ENCODE data around the gene SLC2A11. TPM values are rescaled to one million over a fixed set of nuclear protein-coding genes. Genes with fewer than 3 reads are reported as not detected.

The SLC2A11 gene, protein sequence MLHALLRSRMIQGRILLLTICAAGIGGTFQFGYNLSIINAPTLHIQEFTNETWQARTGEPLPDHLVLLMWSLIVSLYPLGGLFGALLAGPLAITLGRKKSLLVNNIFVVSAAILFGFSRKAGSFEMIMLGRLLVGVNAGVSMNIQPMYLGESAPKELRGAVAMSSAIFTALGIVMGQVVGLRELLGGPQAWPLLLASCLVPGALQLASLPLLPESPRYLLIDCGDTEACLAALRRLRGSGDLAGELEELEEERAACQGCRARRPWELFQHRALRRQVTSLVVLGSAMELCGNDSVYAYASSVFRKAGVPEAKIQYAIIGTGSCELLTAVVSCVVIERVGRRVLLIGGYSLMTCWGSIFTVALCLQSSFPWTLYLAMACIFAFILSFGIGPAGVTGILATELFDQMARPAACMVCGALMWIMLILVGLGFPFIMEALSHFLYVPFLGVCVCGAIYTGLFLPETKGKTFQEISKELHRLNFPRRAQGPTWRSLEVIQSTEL
- 1 to 10 TPM; 6.3 to 8.1 TPM for total RNA-seq

DNA sequence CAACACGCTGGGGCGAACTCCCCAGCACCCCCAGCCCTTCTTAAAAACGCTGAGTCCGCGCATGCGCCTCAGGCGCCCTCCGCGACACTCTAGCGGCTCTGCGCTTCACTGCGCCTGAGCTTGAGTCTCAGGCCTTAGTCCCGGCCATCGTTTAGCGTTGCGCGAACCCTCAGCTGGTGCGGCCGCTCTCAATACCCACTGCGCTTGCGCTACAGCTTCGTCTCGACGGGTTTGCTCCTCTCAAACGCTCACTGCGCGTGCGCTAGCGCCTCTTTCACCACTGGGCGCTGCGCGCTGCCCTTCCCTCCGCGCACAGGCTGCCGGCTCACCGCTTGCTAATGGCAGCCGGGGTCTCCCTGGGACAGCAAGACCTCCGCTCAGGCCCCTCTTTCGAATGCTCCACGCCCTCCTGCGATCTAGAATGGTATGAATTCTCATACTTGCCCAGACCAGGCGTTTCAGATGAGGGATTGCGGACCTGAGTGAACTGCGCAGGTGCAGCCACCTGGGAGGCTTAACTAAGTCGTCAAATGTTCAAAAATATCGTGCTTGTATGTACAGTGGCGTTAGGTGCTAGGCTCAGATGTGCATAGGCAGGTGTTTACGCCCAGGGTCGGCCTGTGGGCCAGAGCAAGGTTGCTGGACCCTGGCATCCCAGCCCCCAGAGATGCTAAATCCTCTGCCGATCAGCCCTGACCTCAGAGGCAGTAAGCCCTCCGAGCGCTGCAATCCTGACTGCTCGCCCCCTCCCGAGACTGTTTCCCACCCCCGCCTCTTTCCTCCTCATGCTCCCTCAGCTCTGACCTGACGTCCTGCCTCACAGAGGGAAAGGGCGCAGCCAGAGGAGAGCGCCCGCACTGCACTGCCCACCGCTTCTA is at the start of gene SLC2A11:
Gene SLC2A11, plus strand, starts transcription at position 270 of the 878 bp plus-strand sequence. Its CDS starts 125 bp downstream, at position 395.
- ATAC-seq (peak; percentile 95 to 97), DNase-seq (ENCODE audit: low spot score in 2 of 2) (peak; percentile 90 to 96)
- H3K36me3 Mint-ChIP-seq, result no peaks in the 10 kb centered on the region
- peak within 1 kb of the TSS; percentile 82 to 87 for H3K27ac Mint-ChIP-seq
- no peaks in the 10 kb centered on the region for H3K9me3 Mint-ChIP-seq

DNA sequence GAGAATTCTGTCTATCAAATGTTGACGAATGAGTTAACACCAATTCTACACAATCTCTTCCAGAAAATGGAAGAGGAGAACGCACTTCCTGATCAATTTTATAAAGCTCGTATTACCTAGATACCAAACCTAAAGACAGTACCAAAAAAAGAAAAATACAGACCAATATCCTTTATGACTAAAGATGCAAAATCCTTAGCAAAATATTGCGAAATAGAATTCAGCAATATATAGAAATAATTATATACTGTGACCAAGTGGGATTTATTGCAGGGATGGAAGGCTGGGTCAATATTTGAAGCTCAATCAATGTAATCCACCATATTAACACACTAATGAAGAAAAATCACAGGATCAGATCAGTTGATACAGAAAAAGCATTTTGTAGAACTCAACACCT is 45.3 kb upstream of the SLC2A11 start:
- peak overlapping the region in 1 of 2 donors; percentile 67 for H3K27ac Mint-ChIP-seq
- no peak for ATAC-seq
- H3K36me3 Mint-ChIP-seq, result peaks cover 0 to 21% of the 10 kb centered on the region in 2 donors
- DNase-seq (ENCODE audit: low spot score in 2 of 2), result no peak
- H3K9me3 Mint-ChIP-seq, result no peaks in the 10 kb centered on the region

DNA sequence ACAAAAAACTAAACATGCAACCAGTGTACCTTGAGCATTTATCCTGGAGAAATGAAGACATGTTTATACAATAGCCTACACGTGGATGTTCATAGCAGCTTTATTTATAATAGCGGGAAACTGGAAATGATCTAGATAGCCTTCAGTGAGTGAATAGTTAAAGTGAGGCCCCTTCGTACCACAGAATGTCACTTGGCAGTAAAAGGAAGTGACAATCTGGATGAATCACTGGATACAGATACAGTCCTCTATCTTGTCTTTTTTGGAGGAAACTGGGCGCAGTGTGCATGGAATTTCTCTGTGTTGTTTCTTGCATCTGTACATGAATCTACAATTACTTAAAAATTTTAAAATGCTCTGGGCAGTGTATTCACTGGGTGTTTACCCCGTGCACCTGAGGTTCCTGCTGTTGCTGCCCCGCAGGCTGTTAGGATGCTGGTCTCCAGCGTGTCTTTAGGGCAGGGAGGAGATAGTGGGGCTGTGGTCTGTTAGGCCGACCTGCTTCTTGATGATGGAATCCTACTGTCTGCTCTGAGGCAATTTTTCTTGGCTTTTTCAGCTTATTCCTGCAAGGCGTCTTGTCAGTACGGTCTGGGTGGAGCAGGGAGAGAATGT is 42.0 kb upstream of the SLC2A11 start:
- Mint-ChIP-seq H3K9me3 (no peaks in the 10 kb centered on the region), H3K27ac (peak overlapping the region in 1 of 2 donors; percentile 74), H3K36me3 (peaks cover 0 to 21% of the 10 kb centered on the region in 2 donors)
- no peak for DNase-seq (ENCODE audit: low spot score in 2 of 2)
- ATAC-seq, result no peak

DNA sequence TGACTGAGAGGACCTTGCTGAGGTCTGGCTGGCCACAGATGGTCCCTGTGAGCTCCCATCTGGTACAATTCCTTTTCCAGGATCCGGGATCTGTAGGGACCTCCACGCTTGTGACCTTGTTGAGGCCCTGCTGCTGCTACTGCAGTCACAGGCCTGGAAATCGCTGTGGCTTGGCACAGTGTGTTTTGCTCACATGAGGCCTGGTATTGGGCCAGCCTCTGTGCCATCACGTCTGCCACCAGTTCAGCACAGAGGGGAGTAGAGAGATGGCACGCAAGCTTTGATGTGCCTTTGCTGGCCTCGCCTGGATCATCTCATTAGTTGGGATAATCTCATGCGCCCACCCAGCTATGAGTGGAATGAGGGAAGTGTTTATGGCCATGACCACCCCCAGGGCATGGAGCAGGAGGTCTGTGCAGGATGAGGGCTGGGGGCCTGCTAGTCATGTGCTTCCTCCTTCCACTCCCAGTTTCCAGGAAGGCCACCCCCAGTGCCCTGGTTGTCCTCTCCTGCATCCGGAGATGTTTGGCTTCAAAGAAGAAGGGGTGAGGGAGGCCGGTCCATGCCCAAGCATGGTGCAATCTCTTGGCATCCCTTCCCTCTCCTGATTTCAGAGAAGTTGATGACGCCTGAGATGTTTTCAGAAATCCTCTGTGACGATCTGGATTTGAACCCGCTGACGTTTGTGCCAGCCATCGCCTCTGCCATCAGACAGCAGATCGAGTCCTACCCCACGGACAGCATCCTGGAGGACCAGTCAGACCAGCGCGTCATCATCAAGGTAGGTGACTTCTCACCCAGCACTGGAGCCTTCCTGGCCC is 41.3 kb upstream of the SLC2A11 start:
- no peak for DNase-seq (ENCODE audit: low spot score in 2 of 2)

GRCh38 chr22:23817146-23817545 is 40.5 kb upstream of the SLC2A11 start:
- ATAC-seq, result no peak
- Mint-ChIP-seq H3K9me3 (no peaks in the 10 kb centered on the region), H3K27ac (no peak overlapping the region), H3K36me3 (peaks cover 0 to 17% of the 10 kb centered on the region in 2 donors)
- DNase-seq (ENCODE audit: low spot score in 2 of 2), result no peak

More for the DNA sequence above, 41.3 kb upstream of the SLC2A11 start:
- Mint-ChIP-seq H3K36me3 (peaks cover 0 to 20% of the 10 kb centered on the region in 2 donors), H3K27ac (peak overlapping the region in 1 of 2 donors; percentile 74), H3K9me3 (no peaks in the 10 kb centered on the region)
- no peak for ATAC-seq

- no peaks in the 10 kb centered on the region for H3K9me3 Mint-ChIP-seq
- ATAC-seq, result no peak
These were observed 39.1 kb upstream of the SLC2A11 start for GRCh38 chr22:23818541-23818940.

DNA sequence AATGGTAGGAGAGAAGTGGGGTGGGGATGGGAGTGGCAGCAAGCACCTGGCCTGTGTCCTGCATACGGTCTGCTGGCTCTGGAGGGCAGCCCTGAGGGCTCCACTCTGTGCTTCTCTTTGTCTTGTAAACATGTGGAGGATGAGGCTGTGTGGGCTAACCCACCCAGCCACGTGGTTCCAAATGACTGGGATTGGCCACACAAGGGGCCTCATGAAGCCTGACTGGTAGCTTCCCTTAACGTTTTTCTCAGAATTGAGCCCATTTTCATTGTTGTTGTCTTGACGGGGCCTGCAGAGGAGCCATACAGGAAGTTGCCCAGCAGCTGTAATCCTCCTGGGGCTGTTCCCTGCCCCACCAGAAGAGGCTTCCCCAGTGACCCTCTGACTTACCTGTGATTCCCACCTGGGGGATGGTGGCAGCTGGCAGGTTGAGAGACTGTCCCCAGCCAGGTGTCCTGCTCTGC is 36.9 kb upstream of the SLC2A11 start:
- Mint-ChIP-seq H3K36me3 (peaks cover 0 to 15% of the 10 kb centered on the region in 2 donors), H3K9me3 (no peaks in the 10 kb centered on the region), H3K27ac (peak overlapping the region; percentile 21 to 74)
- peak in 1 of 2 donors; percentile 67 for ATAC-seq
- no peak for DNase-seq (ENCODE audit: low spot score in 2 of 2)

More at GRCh38 chr22:23818541-23818940, 39.1 kb upstream of the SLC2A11 start:
- Mint-ChIP-seq H3K27ac (peak overlapping the region in 1 of 2 donors; percentile 44), H3K36me3 (peaks cover 0 to 17% of the 10 kb centered on the region in 2 donors)
- DNase-seq (ENCODE audit: low spot score in 2 of 2), result no peak

DNA sequence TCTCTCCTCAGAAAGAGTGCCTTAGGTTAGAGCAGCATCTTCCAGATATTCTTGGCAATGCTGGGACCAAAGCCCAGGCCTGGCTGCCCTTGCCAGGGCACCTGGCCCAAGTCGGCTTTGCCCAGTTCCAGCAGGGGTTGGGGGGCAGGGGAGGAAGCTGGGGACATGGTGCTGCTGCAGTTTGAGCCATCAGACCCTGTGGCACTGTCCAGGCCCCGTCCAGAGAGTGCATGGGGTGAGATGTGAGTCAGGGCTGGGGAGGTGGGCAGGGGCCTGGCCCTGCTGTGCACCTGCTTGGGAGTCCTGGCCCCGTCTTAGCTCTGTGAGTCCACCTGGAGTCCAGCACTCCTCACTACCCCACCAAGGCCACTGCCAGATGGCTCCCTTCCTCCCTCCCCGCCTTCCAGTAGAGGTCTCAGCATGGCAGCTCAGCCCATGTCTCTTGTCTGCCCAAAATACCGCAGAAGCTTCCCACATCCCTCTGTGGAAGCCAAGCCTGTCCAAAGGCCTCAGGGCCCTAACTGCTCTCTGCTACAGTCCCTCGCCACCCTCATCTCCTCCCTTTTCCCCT is 35.5 kb upstream of the SLC2A11 start:
- Mint-ChIP-seq H3K9me3 (no peaks in the 10 kb centered on the region), H3K36me3 (peaks cover 0 to under 1% of the 10 kb centered on the region in 2 donors)

GRCh38 chr22:23823331-23823791 is 34.3 kb upstream of the SLC2A11 start:
- peak overlapping the region; percentile 25 to 87 for H3K27ac Mint-ChIP-seq
- no peaks in the 10 kb centered on the region for H3K9me3 Mint-ChIP-seq
- ATAC-seq (no peak), DNase-seq (ENCODE audit: low spot score in 2 of 2) (no peak)
- H3K36me3 Mint-ChIP-seq, result no peaks in the 10 kb centered on the region

More for the DNA sequence above, 35.5 kb upstream of the SLC2A11 start:
- ATAC-seq, result no peak
- DNase-seq (ENCODE audit: low spot score in 2 of 2), result no peak
- peak overlapping the region; percentile 69 to 87 for H3K27ac Mint-ChIP-seq

DNA sequence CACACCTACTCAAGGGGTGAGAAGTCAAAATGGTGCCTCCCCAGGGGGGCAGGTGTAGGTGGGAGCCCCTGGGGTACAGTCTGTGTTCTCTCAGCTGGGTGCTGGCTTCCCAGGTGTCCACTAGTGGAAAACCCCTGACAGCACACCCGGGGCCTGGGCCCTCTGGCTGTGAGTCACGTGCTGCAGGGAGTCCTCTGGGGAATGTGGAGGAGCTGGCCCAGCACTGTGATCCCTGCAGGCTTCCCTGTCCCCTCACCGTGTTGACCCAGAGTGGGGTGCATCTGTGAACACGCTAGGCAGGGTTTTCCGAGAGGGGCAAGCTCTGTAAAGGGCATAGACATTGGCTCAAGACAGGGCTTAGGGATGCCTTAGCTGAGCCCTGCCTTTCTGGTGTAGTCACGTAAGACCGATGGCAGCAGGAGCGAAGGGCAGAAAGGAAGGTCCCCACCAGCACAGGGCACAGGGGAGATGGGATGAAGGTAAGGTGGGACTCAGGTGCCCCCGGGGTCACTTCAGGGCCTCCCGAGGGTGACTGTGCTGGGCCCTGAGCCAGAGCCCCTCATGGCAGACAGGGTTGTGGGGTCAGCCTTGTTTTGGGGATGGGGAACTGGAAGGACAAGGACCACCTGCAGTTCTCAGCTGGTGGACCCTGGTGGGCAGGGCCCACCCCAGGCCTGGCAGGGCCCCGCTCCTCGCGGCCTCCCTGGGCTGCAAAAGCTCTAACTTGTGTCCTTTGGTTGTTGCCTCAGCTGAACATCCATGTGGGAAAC is 33.0 kb upstream of the SLC2A11 start:
- Mint-ChIP-seq H3K27ac (peak overlapping the region in 1 of 2 donors; percentile 87), H3K36me3 (no peaks in the 10 kb centered on the region), H3K9me3 (no peaks in the 10 kb centered on the region)
- DNase-seq (ENCODE audit: low spot score in 2 of 2), result no peak
- no peak for ATAC-seq

DNA sequence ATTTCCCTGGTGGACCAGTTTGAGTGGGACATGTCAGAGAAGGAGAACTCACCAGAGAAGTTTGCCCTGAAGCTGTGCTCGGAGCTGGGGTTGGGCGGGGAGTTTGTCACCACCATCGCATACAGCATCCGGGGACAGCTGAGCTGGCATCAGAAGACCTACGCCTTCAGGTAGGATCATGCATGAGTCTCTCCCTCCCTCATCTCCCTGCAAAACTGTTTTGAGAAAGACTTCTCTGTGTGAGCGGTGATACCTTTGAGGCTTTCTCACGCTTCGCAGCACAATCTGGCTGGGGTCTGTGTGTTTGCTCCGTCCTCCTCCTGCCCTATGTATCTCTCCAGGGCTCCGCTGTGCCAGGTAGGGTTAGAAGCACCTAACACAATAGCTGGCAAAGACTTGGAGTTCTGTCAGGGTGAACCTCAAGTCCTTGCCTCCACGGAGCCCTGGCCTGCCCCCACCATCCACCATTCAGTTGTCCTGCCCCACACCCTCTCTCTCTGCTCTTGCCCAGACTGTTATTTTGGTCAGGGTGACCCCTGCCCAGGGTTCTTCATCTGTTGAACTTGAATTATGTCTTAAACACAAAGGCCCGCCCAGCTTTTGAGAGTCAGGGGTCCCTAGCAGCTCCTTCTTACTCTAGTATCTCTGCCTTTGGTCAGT is 32.3 kb upstream of the SLC2A11 start:
- DNase-seq (ENCODE audit: low spot score in 2 of 2), result no peak
- no peak for ATAC-seq
- Mint-ChIP-seq H3K9me3 (no peaks in the 10 kb centered on the region), H3K27ac (peak overlapping the region; percentile 87 to 92), H3K36me3 (no peaks in the 10 kb centered on the region)

GRCh38 chr22:23826510-23827350 is 30.9 kb upstream of the SLC2A11 start:
- DNase-seq (ENCODE audit: low spot score in 2 of 2) (no peak), ATAC-seq (peak in 1 of 2 donors; percentile 55)

GRCh38 chr22:23827351-23827995 is 30.2 kb upstream of the SLC2A11 start:
- no peak for DNase-seq (ENCODE audit: low spot score in 2 of 2)
- ATAC-seq, result no peak
- no peaks in the 10 kb centered on the region for H3K36me3 Mint-ChIP-seq
- no peaks in the 10 kb centered on the region for H3K9me3 Mint-ChIP-seq
- H3K27ac Mint-ChIP-seq, result peak overlapping the region in 1 of 2 donors; percentile 87

More at GRCh38 chr22:23826510-23827350, 30.9 kb upstream of the SLC2A11 start:
- no peaks in the 10 kb centered on the region for H3K36me3 Mint-ChIP-seq
- no peaks in the 10 kb centered on the region for H3K9me3 Mint-ChIP-seq
- peak overlapping the region; percentile 87 to 92 for H3K27ac Mint-ChIP-seq
